Measurements from ENCODE around the gene SGTB.

SGTB gene

GRCh38 chr5:65702036-65702435, 19.9 kb downstream of the SGTB start:
- no peak overlapping the region for H3K9ac ChIP-seq (ENCODE audit: low read depth, low read length, poor library complexity, severe bottlenecking)
- H3K36me3 ChIP-seq (ENCODE audit: insufficient read depth, low read length): 0 out of 2 replicates have a peak, but pooled peaks cover 5% of the 10 kb centered on the region
- no peaks in the 10 kb centered on the region for H3K9me2 ChIP-seq (replicated peaks; ENCODE audit: low read depth, low read length)
- no peaks in the 10 kb centered on the region for H3F3A ChIP-seq (ENCODE audit: low read depth)
- H3K27me3 ChIP-seq (ENCODE audit: insufficient read depth, low read length, poor library complexity, severe bottlenecking): no peaks in the 10 kb centered on the region
- peaks cover 11% of the 10 kb centered on the region for H3K4me1 ChIP-seq (ENCODE audit: insufficient read depth, low read length, poor library complexity, severe bottlenecking)
- no peaks in the 10 kb centered on the region for H3K9me3 ChIP-seq (ENCODE audit: insufficient read depth, low read depth, low read length)
- no peak overlapping the region for H3K4me2 ChIP-seq (ENCODE audit: low read depth, low read length, poor library complexity, severe bottlenecking)
- no peak for TF ChIP-seq CTCF (conservative IDR thresholded peaks at IDR 0.05; ENCODE audit: low read length)
- no peak for TF ChIP-seq EZH2phosphoT487 (IDR thresholded peaks at IDR 0.05; ENCODE audit: borderline replicate concordance)
- H3K4me3 ChIP-seq (ENCODE audit: low read length, poor library complexity, severe bottlenecking): no peak overlapping the region
- no peaks in the 10 kb centered on the region for H4K20me1 ChIP-seq (ENCODE audit: insufficient read depth, low read length, poor library complexity, severe bottlenecking)
- H2AFZ ChIP-seq (ENCODE audit: low read length): no peak overlapping the region
- no peaks in the 10 kb centered on the region for H3K79me2 ChIP-seq (ENCODE audit: insufficient read depth, low read length)

- no peaks in the 10 kb centered on the region for H3K9me2 ChIP-seq (replicated peaks; ENCODE audit: low read depth, low read length)
- H3K36me3 ChIP-seq (ENCODE audit: insufficient read depth, low read length): 0 out of 2 replicates have a peak, but pooled peaks cover 5% of the 10 kb centered on the region
- TF ChIP-seq CTCF (conservative IDR thresholded peaks at IDR 0.05; ENCODE audit: low read length) (no peak), EZH2phosphoT487 (IDR thresholded peaks at IDR 0.05; ENCODE audit: borderline replicate concordance) (no peak)
- H2AFZ ChIP-seq (ENCODE audit: low read length): no peak overlapping the region
- no peak overlapping the region for H3K9ac ChIP-seq (ENCODE audit: low read depth, low read length, poor library complexity, severe bottlenecking)
- H3K4me3 ChIP-seq (ENCODE audit: low read length, poor library complexity, severe bottlenecking): no peak overlapping the region
- H3K9me3 ChIP-seq (ENCODE audit: insufficient read depth, low read depth, low read length): no peaks in the 10 kb centered on the region
- peaks cover 11% of the 10 kb centered on the region for H3K4me1 ChIP-seq (ENCODE audit: insufficient read depth, low read length, poor library complexity, severe bottlenecking)
- no peaks in the 10 kb centered on the region for H3F3A ChIP-seq (ENCODE audit: low read depth)
- H3K27me3 ChIP-seq (ENCODE audit: insufficient read depth, low read length, poor library complexity, severe bottlenecking): no peaks in the 10 kb centered on the region
- H3K79me2 ChIP-seq (ENCODE audit: insufficient read depth, low read length): no peaks in the 10 kb centered on the region
- no peaks in the 10 kb centered on the region for H4K20me1 ChIP-seq (ENCODE audit: insufficient read depth, low read length, poor library complexity, severe bottlenecking)
- no peak overlapping the region for H3K4me2 ChIP-seq (ENCODE audit: low read depth, low read length, poor library complexity, severe bottlenecking)
Measured at GRCh38 chr5:65699338-65699737, 22.6 kb downstream of the SGTB start.

GRCh38 chr5:65696892-65697291, 25.0 kb downstream of the SGTB start:
- H3K9me2 ChIP-seq (replicated peaks; ENCODE audit: low read depth, low read length): no peaks in the 10 kb centered on the region
- H3K4me2 ChIP-seq (ENCODE audit: low read depth, low read length, poor library complexity, severe bottlenecking): no peak overlapping the region
- H3K4me3 ChIP-seq (ENCODE audit: low read length, poor library complexity, severe bottlenecking): no peak overlapping the region
- no peak overlapping the region for H3K9ac ChIP-seq (ENCODE audit: low read depth, low read length, poor library complexity, severe bottlenecking)
- no peak for TF ChIP-seq CTCF (conservative IDR thresholded peaks at IDR 0.05; ENCODE audit: low read length)
- no peak for TF ChIP-seq EZH2phosphoT487 (IDR thresholded peaks at IDR 0.05; ENCODE audit: borderline replicate concordance)
- peaks cover 11% of the 10 kb centered on the region for H3K4me1 ChIP-seq (ENCODE audit: insufficient read depth, low read length, poor library complexity, severe bottlenecking)
- H3K27me3 ChIP-seq (ENCODE audit: insufficient read depth, low read length, poor library complexity, severe bottlenecking): no peaks in the 10 kb centered on the region
- H2AFZ ChIP-seq (ENCODE audit: low read length): no peak overlapping the region
- H3K36me3 ChIP-seq (ENCODE audit: insufficient read depth, low read length): no peaks in the 10 kb centered on the region
- H3K79me2 ChIP-seq (ENCODE audit: insufficient read depth, low read length): no peaks in the 10 kb centered on the region
- H3F3A ChIP-seq (ENCODE audit: low read depth): no peaks in the 10 kb centered on the region
- no peaks in the 10 kb centered on the region for H3K9me3 ChIP-seq (ENCODE audit: insufficient read depth, low read depth, low read length)
- no peaks in the 10 kb centered on the region for H4K20me1 ChIP-seq (ENCODE audit: insufficient read depth, low read length, poor library complexity, severe bottlenecking)
